Type B pancreatic cell (in vitro differentiated cells): Measurements from ENCODE around the gene CYB561D2. TPM values are rescaled to one million over a fixed set of nuclear protein-coding genes. Genes with fewer than 3 reads are reported as not detected.

Experiments used
- DNase-seq: peaks from one replicate; pipeline ENCODE4 v3.0.0; 2021; ENCODE audit warnings: mixed read lengths; ENCODE audit not compliant: unreplicated experiment; ENCODE audit errors: extremely low spot score
- H3K27ac Mint-ChIP-seq: 2 replicates; pipeline ENCODE4 v1.8.0; 2021; ENCODE audit warnings: mild to moderate bottlenecking, mixed read lengths
- H3K27me3 Mint-ChIP-seq: 2 replicates; pipeline ENCODE4 v1.8.0; 2021; ENCODE audit warnings: mixed read lengths
- H3K36me3 Mint-ChIP-seq: 2 replicates; pipeline ENCODE4 v1.8.0; 2021; ENCODE audit warnings: mixed read lengths
- H3K4me1 Mint-ChIP-seq: one replicate; pipeline ENCODE4 v1.8.0; 2021; ENCODE audit warnings: mixed read lengths; ENCODE audit not compliant: unreplicated experiment
- H3K4me3 Mint-ChIP-seq: 2 replicates; pipeline ENCODE4 v1.8.0; 2021; ENCODE audit warnings: mild to moderate bottlenecking, mixed read lengths
- H3K9me3 Mint-ChIP-seq: 2 replicates; pipeline ENCODE4 v1.8.0; 2021; ENCODE audit warnings: mixed read lengths
- total RNA-seq: library from RNA; stranded (reverse); gene quantifications from 2 replicates; pipeline ENCODE4 v1.2.1, GENCODE V29; 2021; ENCODE audit warnings: low replicate concordance
- TF ChIP-seq, protein P1 (sequence below): fragments of 200-600 bp; sonication (generic); conservative IDR thresholded peaks from 2 replicates; pipeline ENCODE4 v1.5.0; 2021; ENCODE audit warnings: antibody characterized with exemption, mild to moderate bottlenecking

Gene CYB561D2
- total RNA-seq, 1 donor from 2014 or later = 10.1 TPM

DNA sequence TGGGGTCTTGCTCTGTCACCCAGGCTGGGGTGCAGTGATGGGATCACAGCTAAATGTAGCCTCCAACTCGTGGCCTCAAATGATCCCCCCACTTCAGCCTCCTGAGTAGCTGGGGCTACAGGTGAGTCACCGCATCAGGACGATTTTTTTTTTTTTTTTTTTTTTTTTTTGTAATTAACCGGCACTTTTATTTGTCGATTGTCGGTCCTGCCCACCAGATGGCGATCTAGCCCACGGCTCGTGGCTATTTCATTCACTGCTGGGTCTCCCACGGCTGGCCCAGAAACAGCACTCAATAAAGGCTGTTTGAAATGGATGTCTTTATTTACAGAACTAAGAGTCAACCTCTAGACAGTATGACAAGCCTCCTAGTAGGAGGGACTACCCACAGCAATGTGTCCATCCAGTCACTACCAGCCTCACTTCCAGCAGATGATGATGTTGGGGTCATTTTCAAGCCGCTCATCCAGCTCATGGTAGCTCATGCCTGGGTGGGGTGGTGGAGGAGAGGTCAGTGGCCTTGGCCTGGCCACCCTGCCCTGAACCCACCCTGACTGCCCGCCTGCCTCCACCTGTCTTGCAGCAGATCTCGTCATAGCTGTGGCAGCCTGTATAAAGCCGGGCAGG lies 3.4 kb upstream of the CYB561D2 start:
- TF ChIP-seq, protein P1, sequence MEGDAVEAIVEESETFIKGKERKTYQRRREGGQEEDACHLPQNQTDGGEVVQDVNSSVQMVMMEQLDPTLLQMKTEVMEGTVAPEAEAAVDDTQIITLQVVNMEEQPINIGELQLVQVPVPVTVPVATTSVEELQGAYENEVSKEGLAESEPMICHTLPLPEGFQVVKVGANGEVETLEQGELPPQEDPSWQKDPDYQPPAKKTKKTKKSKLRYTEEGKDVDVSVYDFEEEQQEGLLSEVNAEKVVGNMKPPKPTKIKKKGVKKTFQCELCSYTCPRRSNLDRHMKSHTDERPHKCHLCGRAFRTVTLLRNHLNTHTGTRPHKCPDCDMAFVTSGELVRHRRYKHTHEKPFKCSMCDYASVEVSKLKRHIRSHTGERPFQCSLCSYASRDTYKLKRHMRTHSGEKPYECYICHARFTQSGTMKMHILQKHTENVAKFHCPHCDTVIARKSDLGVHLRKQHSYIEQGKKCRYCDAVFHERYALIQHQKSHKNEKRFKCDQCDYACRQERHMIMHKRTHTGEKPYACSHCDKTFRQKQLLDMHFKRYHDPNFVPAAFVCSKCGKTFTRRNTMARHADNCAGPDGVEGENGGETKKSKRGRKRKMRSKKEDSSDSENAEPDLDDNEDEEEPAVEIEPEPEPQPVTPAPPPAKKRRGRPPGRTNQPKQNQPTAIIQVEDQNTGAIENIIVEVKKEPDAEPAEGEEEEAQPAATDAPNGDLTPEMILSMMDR = peak; percentile 82
- Mint-ChIP-seq H3K4me1 (peaks cover 24% of the 10 kb centered on the region), H3K9me3 (no peaks in the 10 kb centered on the region), H3K27ac (no peak overlapping the region), H3K4me3 (peak overlapping the region; percentile 60), H3K36me3 (no peaks in the 10 kb centered on the region), H3K27me3 (peaks cover 30% of the 10 kb centered on the region)
- DNase-seq = no peak

DNA sequence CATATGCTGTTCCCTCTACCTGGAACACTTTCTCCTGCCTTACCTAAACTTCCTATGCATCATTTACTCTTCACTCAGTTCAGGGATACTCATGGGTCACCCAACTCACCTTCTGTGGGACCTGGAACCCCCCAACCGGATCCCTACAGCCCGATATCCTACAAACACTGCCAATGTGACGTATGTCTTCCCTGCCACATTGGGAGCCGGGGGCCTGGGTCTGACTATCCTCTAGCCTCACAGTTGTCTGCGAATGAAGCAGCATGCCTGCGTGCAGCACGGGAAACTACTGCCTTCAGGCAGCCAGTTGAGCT lies 492 bp upstream of the CYB561D2 start:
- H3K27me3 Mint-ChIP-seq = peaks cover 7% of the 10 kb centered on the region
- H3K4me1 Mint-ChIP-seq = peaks cover 28% of the 10 kb centered on the region

DNA sequence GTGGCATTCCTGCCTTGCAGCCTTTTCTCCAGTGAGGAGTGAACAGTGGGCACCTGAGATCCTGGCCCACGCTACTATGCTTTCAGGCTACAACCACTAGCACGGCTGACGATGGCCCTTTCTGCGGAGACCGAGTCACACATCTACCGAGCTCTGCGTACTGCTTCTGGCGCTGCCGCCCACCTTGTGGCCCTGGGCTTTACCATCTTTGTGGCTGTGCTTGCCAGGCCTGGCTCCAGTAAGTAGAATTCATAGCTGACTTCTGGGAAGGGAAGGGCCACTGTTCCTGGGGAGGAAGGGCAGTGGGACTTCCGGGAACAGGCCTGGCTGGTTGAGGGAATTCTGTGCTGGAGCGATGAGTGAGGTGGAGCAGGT lies 648 bp downstream of the CYB561D2 start:
- TF ChIP-seq, protein P1 = no peak
- DNase-seq = no peak
- Mint-ChIP-seq H3K4me3 (peak overlapping the region; percentile 97), H3K27me3 (no peaks in the 10 kb centered on the region), H3K9me3 (no peaks in the 10 kb centered on the region), H3K36me3 (no peaks in the 10 kb centered on the region), H3K4me1 (peaks cover 25% of the 10 kb centered on the region), H3K27ac (peak overlapping the region; percentile 96)

More for the DNA sequence above, 492 bp upstream of the CYB561D2 start:
- Mint-ChIP-seq H3K36me3 (no peaks in the 10 kb centered on the region), H3K27ac (peak overlapping the region; percentile 96), H3K9me3 (no peaks in the 10 kb centered on the region), H3K4me3 (peak overlapping the region; percentile 97)
- no peak for DNase-seq
- TF ChIP-seq, protein P1 = no peak

DNA sequence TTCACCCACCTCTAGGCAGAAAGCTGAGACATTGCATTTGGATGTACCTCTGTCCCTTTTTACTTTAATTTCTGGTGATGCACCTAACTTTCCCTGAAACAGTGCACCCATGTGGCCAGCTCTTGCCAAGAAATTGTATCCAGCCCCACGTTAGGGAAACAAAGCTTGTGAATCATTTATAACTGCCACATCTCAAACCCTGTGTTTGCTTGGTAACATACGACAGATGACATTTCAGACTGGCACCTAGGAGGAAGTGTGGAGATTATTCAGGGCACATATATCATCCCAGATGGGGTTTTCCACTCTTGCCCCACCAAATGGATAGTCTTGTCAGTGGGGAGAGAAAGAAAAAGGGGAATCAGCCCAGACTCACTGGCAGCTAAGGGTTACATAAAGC lies 2.1 kb downstream of the CYB561D2 start:
- Mint-ChIP-seq H3K27me3 (no peaks in the 10 kb centered on the region), H3K4me1 (peaks cover 33% of the 10 kb centered on the region), H3K36me3 (no peaks in the 10 kb centered on the region), H3K9me3 (no peaks in the 10 kb centered on the region), H3K4me3 (peak overlapping the region; percentile 65), H3K27ac (no peak overlapping the region)
- DNase-seq = no peak
- TF ChIP-seq, protein P1 = peak; percentile 25

DNA sequence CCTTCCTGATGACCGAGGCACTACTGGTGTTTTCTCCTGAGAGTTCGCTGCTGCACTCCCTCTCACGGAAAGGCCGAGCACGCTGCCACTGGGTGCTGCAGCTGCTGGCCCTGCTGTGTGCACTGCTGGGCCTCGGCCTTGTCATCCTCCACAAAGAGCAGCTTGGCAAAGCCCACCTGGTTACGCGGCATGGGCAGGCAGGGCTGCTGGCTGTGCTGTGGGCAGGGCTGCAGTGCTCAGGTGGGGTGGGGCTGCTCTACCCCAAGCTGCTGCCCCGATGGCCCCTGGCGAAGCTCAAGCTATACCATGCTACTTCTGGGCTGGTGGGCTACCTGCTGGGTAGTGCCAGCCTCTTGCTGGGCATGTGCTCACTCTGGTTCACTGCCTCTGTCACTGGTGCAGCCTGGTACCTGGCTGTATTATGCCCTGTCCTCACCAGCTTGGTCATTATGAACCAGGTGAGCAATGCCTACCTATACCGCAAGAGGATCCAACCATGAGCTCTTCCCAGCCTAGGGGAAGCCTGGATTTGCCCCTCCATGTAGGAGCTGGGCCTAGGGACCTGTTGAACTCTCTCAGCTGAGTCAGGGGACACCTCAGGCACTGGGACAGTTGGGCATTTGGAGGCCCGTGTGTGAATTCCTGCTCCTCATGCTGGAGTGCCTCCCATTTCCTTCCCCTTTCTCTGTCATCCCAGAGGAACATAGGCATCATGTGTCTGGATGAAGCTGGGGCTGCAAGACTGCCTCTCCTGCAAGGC lies 2.8 kb downstream of the CYB561D2 start:
- Mint-ChIP-seq H3K27ac (no peak overlapping the region), H3K4me1 (peaks cover 38% of the 10 kb centered on the region), H3K4me3 (peak overlapping the region; percentile 31), H3K36me3 (no peaks in the 10 kb centered on the region), H3K9me3 (no peaks in the 10 kb centered on the region), H3K27me3 (no peaks in the 10 kb centered on the region)
- DNase-seq = no peak
- TF ChIP-seq, protein P1 = no peak
